Coronary artery (tissue), 2 donors: ENCODE data around the gene KATNAL1.
"Not testable (repeated sequence)": the region's sequence is repeated elsewhere in the genome, so short reads cannot be mapped to it uniquely, and the experiment has no call there.

Experiments
- DNase-seq: peaks from one replicate; pipeline ENCODE4 v3.0.0-alpha.2; 2017; ENCODE audit warnings: low spot score
- H3K27ac ChIP-seq, 2 donors: fragments of 200-600 bp; sonication (generic); one replicate each; pipeline ENCODE4 v1.5.1; 2016 to 2019
- H3K4me3 ChIP-seq: fragments of 200-600 bp; sonication (generic); 2 replicates; pipeline ENCODE4 v1.5.1; 2016; ENCODE audit warnings: mild to moderate bottlenecking, moderate library complexity
- TF ChIP-seq, protein P1 (sequence below): fragments of 200-600 bp; sonication (generic); IDR thresholded peaks from one replicate; pipeline ENCODE4 v1.5.1; 2019; ENCODE audit warnings: antibody characterized with exemption

KATNAL1 gene

DNA sequence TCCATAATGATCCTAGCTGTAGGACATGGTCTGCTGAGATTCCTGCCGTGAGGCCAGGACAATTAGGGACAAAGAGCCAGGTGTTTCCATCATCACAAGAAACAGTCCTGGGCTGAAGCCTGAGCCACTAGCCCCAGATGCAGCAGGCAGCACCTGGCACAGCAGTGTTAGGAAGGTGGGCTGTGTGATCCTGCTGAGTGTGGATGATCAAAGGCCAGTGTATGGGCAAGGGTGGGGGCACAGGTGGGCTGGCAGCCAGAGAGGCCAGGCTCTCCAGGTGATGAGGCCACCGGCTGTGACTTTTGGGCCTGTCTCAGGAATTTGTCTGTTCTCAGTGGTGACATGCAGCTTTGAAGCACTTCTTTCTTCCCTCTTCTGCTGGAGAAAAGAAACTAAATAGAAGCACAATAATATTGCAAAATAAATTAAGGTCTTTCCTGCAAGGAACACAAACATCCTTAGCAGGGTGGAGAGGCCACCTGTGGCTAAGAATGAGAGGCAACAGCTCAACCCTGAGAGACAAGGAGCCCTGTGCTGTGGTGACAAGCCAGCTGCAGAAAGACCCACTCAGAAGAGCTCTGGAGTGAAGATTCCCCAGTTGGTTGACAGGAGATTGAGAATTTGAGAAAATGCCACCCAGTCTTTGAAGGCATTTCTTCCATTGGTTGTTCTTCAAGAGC lies 127.6 kb downstream of the KATNAL1 start:
- H3K27ac ChIP-seq = no peak overlapping the region
- TF ChIP-seq, protein P1, sequence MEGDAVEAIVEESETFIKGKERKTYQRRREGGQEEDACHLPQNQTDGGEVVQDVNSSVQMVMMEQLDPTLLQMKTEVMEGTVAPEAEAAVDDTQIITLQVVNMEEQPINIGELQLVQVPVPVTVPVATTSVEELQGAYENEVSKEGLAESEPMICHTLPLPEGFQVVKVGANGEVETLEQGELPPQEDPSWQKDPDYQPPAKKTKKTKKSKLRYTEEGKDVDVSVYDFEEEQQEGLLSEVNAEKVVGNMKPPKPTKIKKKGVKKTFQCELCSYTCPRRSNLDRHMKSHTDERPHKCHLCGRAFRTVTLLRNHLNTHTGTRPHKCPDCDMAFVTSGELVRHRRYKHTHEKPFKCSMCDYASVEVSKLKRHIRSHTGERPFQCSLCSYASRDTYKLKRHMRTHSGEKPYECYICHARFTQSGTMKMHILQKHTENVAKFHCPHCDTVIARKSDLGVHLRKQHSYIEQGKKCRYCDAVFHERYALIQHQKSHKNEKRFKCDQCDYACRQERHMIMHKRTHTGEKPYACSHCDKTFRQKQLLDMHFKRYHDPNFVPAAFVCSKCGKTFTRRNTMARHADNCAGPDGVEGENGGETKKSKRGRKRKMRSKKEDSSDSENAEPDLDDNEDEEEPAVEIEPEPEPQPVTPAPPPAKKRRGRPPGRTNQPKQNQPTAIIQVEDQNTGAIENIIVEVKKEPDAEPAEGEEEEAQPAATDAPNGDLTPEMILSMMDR = no peak
- DNase-seq = no peak
- H3K4me3 ChIP-seq = no peak overlapping the region

GRCh38 chr13:30178976-30179375 lies 128.4 kb downstream of the KATNAL1 start:
- DNase-seq = no peak
- Histone ChIP-seq H3K4me3 (no peak overlapping the region), H3K27ac (no peak overlapping the region)
- TF ChIP-seq, protein P1 = no peak

GRCh38 chr13:30175166-30175565 lies 132.2 kb downstream of the KATNAL1 start:
- TF ChIP-seq, protein P1 = no peak
- no peak for DNase-seq
- Histone ChIP-seq H3K27ac (no peak overlapping the region), H3K4me3 (no peak overlapping the region)

- H3K27ac ChIP-seq, DNase-seq, H3K4me3 ChIP-seq: not testable (repeated sequence)
These were observed 133.1 kb downstream of the KATNAL1 start for GRCh38 chr13:30174250-30174649.

- no peak overlapping the region for H3K4me3 ChIP-seq
- no peak for DNase-seq
- no peak overlapping the region for H3K27ac ChIP-seq
- TF ChIP-seq, protein P1 = no peak
These were observed 134.1 kb downstream of the KATNAL1 start for GRCh38 chr13:30173303-30173610.

DNA sequence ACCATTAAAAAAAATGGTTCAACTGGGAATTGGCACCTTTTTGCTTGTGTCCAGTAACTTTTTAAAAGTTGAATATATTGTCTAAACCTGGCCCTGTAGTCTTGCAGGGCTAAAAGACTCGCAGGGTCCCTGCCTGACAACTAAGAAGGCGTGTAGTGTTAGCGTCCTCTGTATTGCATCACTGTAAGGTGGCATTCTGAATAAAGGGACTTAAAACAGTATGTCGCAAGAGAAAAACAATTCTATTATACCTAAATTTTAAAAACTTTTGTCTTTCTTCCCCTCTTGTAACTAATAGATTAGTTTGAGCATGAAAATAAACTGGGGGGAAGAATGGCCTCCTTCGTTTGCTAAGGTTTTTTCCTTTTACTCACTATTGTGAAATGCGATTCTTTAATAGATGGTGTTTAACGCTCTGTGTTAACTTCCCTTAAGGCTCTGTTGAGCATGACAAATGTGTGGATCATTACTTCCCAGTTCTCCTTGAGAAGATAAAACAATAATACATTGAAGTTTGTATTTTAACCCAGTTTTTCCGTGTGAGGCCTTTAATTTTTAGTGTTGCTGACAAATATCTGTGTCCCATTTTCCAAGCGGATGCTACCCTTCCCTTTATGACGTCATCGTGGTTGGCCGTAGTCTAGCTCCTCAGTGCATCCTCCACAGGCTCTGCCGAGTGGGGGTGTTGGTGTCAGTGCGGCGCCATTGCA lies 134.6 kb downstream of the KATNAL1 start:
- TF ChIP-seq, protein P1 = no peak
- Histone ChIP-seq H3K4me3 (no peak overlapping the region), H3K27ac (no peak overlapping the region)
- DNase-seq = no peak

- Histone ChIP-seq H3K27ac (no peak overlapping the region), H3K4me3 (no peak overlapping the region)
- no peak for DNase-seq
- TF ChIP-seq, protein P1 = no peak
These were observed 136.8 kb downstream of the KATNAL1 start for GRCh38 chr13:30170569-30170968.
